ENCODE measurements around the gene GNAL.

DNA sequence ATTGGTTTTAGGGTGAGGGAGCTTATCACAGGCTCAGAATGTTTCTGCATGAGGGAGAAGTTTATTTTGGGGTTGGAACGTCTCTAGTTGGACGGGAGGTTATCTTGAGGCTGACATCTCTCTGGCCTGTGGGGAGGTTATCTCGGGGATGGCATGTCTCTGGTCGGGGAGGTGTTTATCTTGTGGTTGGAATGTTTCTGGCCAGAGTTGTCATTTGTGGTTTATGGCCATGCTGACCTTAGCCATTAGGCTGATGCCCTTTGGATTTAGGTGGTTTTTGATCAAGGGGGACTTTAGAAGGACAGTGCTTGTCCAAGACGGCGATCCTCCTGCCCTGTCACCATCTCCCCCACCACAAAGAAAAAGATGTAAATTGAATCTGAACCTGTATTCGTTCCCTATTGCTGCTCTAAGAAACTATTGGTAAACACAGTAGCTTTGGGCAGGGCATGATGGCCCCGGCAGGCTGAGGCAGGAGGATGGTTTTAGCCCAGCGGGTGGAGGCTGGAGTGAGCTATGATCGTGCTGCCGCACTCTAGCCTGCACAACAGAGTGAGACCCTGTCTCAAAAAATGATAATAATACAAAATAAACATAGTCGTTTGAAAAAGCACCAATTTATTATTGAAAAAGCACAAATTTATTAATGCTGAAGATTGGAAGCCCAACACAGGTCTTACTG lies 236.9 kb downstream of the GNAL start:
- no peak for TF ChIP-seq POLR2AphosphoS5 (IDR thresholded peaks at IDR 0.05; ENCODE audit: low read depth, low read length)
- TF ChIP-seq, protein P1, sequence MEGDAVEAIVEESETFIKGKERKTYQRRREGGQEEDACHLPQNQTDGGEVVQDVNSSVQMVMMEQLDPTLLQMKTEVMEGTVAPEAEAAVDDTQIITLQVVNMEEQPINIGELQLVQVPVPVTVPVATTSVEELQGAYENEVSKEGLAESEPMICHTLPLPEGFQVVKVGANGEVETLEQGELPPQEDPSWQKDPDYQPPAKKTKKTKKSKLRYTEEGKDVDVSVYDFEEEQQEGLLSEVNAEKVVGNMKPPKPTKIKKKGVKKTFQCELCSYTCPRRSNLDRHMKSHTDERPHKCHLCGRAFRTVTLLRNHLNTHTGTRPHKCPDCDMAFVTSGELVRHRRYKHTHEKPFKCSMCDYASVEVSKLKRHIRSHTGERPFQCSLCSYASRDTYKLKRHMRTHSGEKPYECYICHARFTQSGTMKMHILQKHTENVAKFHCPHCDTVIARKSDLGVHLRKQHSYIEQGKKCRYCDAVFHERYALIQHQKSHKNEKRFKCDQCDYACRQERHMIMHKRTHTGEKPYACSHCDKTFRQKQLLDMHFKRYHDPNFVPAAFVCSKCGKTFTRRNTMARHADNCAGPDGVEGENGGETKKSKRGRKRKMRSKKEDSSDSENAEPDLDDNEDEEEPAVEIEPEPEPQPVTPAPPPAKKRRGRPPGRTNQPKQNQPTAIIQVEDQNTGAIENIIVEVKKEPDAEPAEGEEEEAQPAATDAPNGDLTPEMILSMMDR (IDR thresholded peaks at IDR 0.05): no peak

Measured in Panc1 (cell line).